ENCODE results near the gene CETP.

Gene CETP

DNA sequence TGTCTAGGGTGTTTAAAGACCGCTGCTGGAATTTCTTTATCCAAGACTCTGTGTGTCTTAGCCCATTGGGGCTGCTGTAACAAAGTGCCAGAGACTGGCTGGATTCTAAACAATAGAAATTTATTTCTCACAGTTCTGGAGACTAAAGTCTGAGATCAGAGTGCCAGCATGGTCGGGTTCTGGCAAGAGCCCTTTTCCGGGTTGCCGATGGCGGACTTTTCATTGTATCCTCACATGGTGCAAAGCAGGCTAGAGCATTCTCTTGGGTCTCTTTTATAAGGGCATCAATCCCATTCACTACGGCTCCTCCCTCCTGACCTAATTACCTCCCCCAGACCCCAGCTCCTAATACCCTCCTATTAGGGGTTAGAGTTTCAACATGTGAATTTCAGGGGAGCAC is 37.1 kb downstream of the CETP start:
- Histone ChIP-seq H3K4me2 (ENCODE audit: insufficient read depth, low read length) (no peak overlapping the region), H3K4me3 (ENCODE audit: low read depth in 1 of 2, low read length in 2 of 2) (no peak overlapping the region), H3K27ac (ENCODE audit: low read length) (no peak overlapping the region), H3K79me2 (ENCODE audit: insufficient read depth, low read length) (no peaks in the 10 kb centered on the region), H3K9ac (ENCODE audit: low read depth, low read length) (no peak overlapping the region), H3K36me3 (ENCODE audit: insufficient read depth, low read length) (no peaks in the 10 kb centered on the region), H3K4me1 (ENCODE audit: insufficient read depth, low read length) (no peaks in the 10 kb centered on the region), H3K9me3 (ENCODE audit: insufficient read depth, low read length, severe bottlenecking) (no peaks in the 10 kb centered on the region), H4K20me1 (ENCODE audit: insufficient read depth, low read length) (no peaks in the 10 kb centered on the region), H3K27me3 (ENCODE audit: insufficient read depth, low read length, poor library complexity) (no peaks in the 10 kb centered on the region), H2AFZ (ENCODE audit: low read depth, low read length) (no peak overlapping the region)
- ATAC-seq (ENCODE audit: insufficient read depth, low read depth) (no peak), DNase-seq (no peak)
- TF ChIP-seq EZH2 (IDR thresholded peaks at IDR 0.05; ENCODE audit: borderline replicate concordance, low read depth, low read length, severe bottlenecking): no peak
- TF ChIP-seq, protein P1, sequence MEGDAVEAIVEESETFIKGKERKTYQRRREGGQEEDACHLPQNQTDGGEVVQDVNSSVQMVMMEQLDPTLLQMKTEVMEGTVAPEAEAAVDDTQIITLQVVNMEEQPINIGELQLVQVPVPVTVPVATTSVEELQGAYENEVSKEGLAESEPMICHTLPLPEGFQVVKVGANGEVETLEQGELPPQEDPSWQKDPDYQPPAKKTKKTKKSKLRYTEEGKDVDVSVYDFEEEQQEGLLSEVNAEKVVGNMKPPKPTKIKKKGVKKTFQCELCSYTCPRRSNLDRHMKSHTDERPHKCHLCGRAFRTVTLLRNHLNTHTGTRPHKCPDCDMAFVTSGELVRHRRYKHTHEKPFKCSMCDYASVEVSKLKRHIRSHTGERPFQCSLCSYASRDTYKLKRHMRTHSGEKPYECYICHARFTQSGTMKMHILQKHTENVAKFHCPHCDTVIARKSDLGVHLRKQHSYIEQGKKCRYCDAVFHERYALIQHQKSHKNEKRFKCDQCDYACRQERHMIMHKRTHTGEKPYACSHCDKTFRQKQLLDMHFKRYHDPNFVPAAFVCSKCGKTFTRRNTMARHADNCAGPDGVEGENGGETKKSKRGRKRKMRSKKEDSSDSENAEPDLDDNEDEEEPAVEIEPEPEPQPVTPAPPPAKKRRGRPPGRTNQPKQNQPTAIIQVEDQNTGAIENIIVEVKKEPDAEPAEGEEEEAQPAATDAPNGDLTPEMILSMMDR (IDR thresholded peaks at IDR 0.05; ENCODE audit: borderline replicate concordance, extremely low read depth, low read length, poor library complexity, severe bottlenecking): no peak

DNA sequence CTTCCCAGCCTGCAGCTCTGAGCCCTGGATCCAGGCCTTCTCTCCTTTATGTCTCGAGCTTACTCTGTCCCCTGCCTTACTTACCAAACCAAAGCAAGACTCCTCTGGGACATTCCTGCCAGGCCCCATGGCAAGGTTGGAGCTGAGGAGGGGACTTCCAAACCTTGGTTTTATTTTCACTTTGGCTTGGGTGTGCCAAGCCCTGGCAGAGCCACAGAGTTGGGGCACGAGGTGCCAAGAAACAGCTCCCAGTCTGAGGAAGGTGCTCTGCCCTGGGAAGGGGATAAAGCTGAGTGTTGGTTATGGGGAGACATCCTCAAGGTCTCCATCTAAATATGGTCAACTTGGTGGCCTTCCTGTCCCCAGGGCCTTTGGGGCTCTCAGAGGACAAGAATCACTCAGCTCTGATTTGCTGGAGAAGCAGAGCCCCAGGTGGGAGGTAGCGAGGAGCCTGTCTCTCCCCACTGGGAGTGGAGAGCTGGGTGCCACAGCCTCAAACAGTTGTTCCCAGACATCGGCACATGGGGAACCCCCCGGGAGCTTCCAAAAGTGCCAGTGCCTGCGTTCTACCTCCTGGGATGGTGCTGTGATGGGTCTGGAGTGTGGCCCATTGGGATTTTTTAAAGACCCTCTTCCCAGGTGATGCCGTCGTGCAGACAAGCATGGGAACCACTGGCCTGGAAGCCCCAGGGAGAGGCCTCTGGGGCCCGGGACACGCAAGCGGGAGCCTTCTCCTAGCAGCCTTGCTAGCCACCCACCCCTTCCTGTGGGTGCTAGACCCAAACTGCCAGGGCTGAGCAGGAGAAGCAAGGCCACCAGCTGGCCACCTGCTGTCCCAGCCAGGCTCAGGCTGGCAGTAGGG is 37.9 kb downstream of the CETP start:
- no peaks in the 10 kb centered on the region for H3K79me2 ChIP-seq (ENCODE audit: insufficient read depth, low read length)
- no peaks in the 10 kb centered on the region for H4K20me1 ChIP-seq (ENCODE audit: insufficient read depth, low read length)
- no peaks in the 10 kb centered on the region for H3K36me3 ChIP-seq (ENCODE audit: insufficient read depth, low read length)
- no peak overlapping the region for H3K9ac ChIP-seq (ENCODE audit: low read depth, low read length)
- H3K4me2 ChIP-seq (ENCODE audit: insufficient read depth, low read length): no peak overlapping the region
- H2AFZ ChIP-seq (ENCODE audit: low read depth, low read length): no peak overlapping the region
- TF ChIP-seq EZH2 (IDR thresholded peaks at IDR 0.05; ENCODE audit: borderline replicate concordance, low read depth, low read length, severe bottlenecking): no peak
- no peak for DNase-seq
- no peaks in the 10 kb centered on the region for H3K4me1 ChIP-seq (ENCODE audit: insufficient read depth, low read length)
- 0 out of 3 replicates have a peak, but pooled peaks have one; percentile 27 for ATAC-seq (ENCODE audit: insufficient read depth, low read depth)
- no peak overlapping the region for H3K27ac ChIP-seq (ENCODE audit: low read length)
- H3K27me3 ChIP-seq (ENCODE audit: insufficient read depth, low read length, poor library complexity): no peaks in the 10 kb centered on the region
- no peaks in the 10 kb centered on the region for H3K9me3 ChIP-seq (ENCODE audit: insufficient read depth, low read length, severe bottlenecking)
- H3K4me3 ChIP-seq (ENCODE audit: low read depth in 1 of 2, low read length in 2 of 2): no peak overlapping the region

DNA sequence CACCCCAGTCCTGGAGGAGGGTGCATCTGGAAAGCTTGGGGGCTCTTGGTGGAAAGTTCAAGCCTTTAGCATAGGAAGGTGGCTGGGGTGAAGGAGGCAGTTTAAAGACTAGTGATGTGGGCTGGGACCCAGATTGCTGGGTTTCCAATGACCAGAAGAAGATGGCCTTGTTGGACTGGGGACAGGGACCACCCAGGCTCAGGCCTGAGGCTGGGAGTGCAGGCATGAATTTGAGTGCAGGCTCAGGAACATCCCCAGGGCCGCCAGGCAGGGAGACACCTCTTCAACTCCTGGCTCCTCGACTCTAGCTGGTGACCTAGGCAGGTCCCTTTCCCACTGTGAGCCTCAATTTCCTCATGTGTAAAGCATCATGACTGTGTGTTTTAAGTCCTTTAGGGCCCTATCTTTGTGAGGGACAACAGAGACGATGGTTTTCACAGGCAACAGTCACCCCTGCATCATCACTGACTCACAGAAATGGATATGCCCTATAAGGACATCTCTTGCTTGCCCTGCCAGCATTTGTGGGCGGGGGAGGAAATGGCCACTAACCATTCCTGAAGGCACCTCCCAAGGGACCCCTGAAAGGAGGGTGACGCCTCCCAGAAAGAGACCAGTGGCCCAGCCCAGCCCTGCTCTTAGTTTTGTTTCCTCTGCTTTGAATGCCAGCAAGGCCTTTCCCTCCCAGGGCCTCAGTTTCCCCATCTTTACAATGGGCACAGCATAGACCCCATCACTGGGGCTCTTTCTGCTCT is 38.7 kb downstream of the CETP start:
- ATAC-seq (ENCODE audit: insufficient read depth, low read depth) (no peak), DNase-seq (no peak)
- Histone ChIP-seq H3K4me1 (ENCODE audit: insufficient read depth, low read length) (no peaks in the 10 kb centered on the region), H2AFZ (ENCODE audit: low read depth, low read length) (no peak overlapping the region), H3K9ac (ENCODE audit: low read depth, low read length) (no peak overlapping the region), H4K20me1 (ENCODE audit: insufficient read depth, low read length) (no peaks in the 10 kb centered on the region), H3K4me2 (ENCODE audit: insufficient read depth, low read length) (no peak overlapping the region), H3K27me3 (ENCODE audit: insufficient read depth, low read length, poor library complexity) (no peaks in the 10 kb centered on the region), H3K9me3 (ENCODE audit: insufficient read depth, low read length, severe bottlenecking) (no peaks in the 10 kb centered on the region), H3K79me2 (ENCODE audit: insufficient read depth, low read length) (no peaks in the 10 kb centered on the region), H3K4me3 (ENCODE audit: low read depth in 1 of 2, low read length in 2 of 2) (no peak overlapping the region), H3K36me3 (ENCODE audit: insufficient read depth, low read length) (no peaks in the 10 kb centered on the region), H3K27ac (ENCODE audit: low read length) (no peak overlapping the region)
- no peak for TF ChIP-seq EZH2 (IDR thresholded peaks at IDR 0.05; ENCODE audit: borderline replicate concordance, low read depth, low read length, severe bottlenecking)
- TF ChIP-seq, protein P1 (IDR thresholded peaks at IDR 0.05; ENCODE audit: borderline replicate concordance, extremely low read depth, low read length, poor library complexity, severe bottlenecking): no peak
